T-helper 17 cell (primary cell): ENCODE measurements around the gene TNFRSF4. TPM values are rescaled to one million over a fixed set of nuclear protein-coding genes. Genes with fewer than 3 reads are reported as not detected.

Experiments
- ATAC-seq: fragments of 150-1000 bp; cut with Tn5 transposase; 2 replicates; pipeline ENCODE4 v1.10.0; 2021; ENCODE audit warnings: mild to moderate bottlenecking, moderate library complexity
- DNase-seq, 3 donors: peaks; one replicate each; pipeline versions ENCODE4 v3.0.0 to v3.0.0-alpha.2; 2020 to 2021
- H3K9me3 ChIP-seq: one replicate; pipeline ENCODE4 v1.7.0; 2013; ENCODE audit warnings: low read length, mild to moderate bottlenecking; ENCODE audit not compliant: control insufficient read depth, poor library complexity, severe bottlenecking
- H3K27ac Mint-ChIP-seq: one replicate; pipeline ENCODE4 v1.8.0; 2022; ENCODE audit warnings: mild to moderate bottlenecking, moderate library complexity, mixed read lengths
- H3K27me3 Mint-ChIP-seq: one replicate; pipeline ENCODE4 v1.8.0; 2022; ENCODE audit warnings: mixed read lengths
- H3K36me3 Mint-ChIP-seq: one replicate; pipeline ENCODE4 v1.8.0; 2022; ENCODE audit warnings: low read depth, mixed read lengths
- H3K4me1 Mint-ChIP-seq: one replicate; pipeline ENCODE4 v1.8.0; 2022; ENCODE audit warnings: mild to moderate bottlenecking, mixed read lengths
- H3K4me3 Mint-ChIP-seq: one replicate; pipeline ENCODE4 v1.8.0; 2022; ENCODE audit warnings: mild to moderate bottlenecking, moderate library complexity, mixed read lengths
- total RNA-seq, 4 donors: library from RNA in 2 of 4; stranded (reverse) in 2 of 4; gene quantifications; one replicate each; pipeline ENCODE4 v1.2.3 and lab custom pipeline; 2022 to 2026

The TNFRSF4 gene
- total RNA-seq, 2 donors from 2014 or later = 94.7 to 127 TPM

DNA sequence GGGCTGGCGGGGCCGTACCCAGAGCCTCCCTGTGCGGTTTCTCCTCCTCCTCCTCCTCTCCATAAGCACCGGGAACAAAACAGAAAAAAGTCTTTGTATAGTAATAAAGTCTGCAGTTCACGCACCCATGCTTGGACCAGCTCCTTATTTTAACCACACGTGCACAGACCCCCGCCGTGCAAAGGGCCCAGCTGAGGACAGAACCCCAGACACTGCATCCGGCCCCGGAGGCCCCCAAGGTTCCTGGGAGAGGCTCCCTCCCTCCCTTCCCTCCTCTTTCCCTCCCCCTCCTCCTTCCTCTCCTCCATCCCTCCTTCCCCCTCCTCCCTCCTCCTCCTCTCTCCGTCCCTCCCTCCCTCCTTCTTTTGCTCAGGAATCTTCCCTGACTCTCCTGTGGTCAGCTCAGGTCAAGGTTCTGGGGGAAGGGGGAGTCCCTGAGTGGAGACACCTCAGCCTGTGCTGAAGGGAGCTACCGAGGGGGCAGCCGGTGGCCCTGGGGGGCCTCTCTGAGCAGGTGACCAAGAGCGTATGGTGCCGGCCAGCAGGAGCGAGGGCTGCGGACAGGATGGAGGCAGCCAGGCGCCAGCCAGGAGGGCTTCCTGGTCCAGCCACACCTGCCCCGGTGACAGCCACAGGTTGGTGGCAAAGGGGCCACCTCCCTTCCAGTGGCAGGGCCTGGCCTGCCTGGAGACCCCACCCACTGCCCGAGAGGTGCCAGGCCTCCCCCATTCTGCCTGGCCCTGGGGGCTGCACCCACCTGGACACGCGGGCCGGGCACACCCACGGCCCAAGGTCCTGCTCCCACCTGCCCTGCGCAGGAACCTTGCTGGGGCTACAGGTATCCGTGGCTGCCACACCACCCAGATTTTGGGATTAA, 43.5 kb downstream of the TNFRSF4 start:
- H3K4me1 Mint-ChIP-seq = peaks cover 14% of the 10 kb centered on the region

DNA sequence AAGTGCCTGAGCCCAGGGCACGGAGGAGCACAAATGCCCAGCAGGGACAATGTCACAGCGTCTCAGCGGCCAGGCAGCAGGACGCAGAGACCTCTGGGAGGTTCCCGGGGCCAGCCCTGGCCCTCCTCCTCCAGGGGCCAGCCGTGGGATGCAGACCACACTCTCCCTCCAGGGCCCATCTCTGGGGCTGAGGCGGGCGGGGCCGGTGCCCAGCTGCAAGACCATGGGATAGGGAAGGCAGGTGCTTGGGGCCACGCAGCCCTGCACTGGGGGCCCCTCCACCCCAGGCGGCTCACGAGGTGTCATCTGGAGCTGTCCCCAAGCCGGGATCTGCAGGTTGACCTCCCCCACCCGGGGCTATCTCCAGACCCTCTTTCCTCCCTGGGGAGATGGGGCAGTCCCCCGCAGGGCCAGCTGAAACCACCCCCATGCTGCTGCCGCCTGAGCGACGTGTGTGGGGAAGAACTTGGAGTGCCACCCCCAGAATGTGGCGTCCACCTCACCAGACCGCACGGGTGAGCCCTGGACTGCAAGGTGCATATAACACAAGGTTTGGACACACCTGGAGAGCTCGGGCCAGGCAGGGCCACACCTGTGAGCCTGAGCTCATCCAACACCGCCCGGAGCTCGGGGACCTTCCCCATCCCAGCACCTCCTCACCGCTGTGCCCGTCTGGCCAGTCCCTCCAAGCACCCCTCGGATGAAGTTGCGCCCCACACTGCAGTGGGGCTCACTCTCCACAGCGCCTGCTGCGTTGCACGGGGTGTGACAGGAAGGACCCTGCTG, 44.3 kb downstream of the TNFRSF4 start:
- Mint-ChIP-seq H3K36me3 (no peaks in the 10 kb centered on the region), H3K4me3 (no peak overlapping the region), H3K27me3 (no peaks in the 10 kb centered on the region), H3K4me1 (peaks cover 13% of the 10 kb centered on the region), H3K27ac (no peak overlapping the region)
- H3K9me3 ChIP-seq = no peaks in the 10 kb centered on the region
- ATAC-seq (no peak), DNase-seq (no peak)

More for the DNA sequence above, 43.5 kb downstream of the TNFRSF4 start:
- ATAC-seq = no peak
- H3K27me3 Mint-ChIP-seq = no peaks in the 10 kb centered on the region
- peak in 1 of 3 donors; percentile 3 for DNase-seq
- no peaks in the 10 kb centered on the region for H3K9me3 ChIP-seq
- H3K36me3 Mint-ChIP-seq = no peaks in the 10 kb centered on the region
- H3K27ac Mint-ChIP-seq = no peak overlapping the region
- no peak overlapping the region for H3K4me3 Mint-ChIP-seq

DNA sequence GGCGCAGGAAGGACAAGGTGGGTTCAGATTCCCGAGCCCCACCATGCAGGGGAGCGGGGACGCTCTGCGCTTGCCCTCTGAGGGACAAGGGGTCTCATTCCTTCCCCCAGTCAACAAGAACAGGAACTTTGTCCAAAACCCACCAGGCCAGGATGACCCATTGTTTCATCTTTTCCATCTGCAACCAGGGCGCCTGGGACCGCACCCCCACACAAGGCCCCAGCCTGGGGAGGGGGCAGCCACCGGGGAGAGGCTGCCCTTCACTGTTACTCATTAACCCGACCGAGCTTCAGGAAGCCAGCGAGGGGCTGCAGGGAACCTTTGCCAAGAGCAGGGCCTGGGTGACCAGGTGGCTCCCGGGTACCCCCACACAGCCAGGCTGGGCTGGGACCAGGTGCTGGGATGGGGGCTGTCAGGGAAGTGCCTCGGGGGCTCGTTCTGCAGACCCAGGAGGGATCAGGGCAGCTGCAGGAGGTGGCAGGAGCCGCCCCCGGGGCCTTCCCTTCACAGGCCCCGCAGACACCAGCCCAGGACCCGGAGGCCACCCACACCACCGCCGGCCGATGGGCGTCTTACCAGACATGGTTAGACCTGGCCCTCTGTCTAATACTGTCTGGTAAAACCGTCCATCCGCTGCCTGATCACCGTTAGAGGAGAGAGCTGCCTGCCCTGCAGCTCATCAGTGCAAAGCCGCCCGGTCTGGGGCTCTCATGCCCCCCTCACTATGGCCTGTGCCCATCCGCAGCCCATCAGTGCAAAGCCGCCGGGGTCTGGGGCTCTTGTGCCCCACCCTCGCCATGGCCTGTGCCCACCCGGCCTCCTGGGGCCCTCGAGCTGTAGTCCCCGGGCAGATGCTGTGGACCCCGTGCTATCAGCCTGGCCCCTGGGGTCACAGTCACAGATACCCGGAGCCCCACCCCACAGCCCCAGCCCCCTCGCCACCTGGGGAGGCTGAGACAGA, 45.2 kb downstream of the TNFRSF4 start:
- ATAC-seq (no peak), DNase-seq (no peak)
- no peaks in the 10 kb centered on the region for H3K9me3 ChIP-seq
- Mint-ChIP-seq H3K4me3 (no peak overlapping the region), H3K27me3 (no peaks in the 10 kb centered on the region), H3K36me3 (no peaks in the 10 kb centered on the region), H3K27ac (no peak overlapping the region), H3K4me1 (peaks cover 13% of the 10 kb centered on the region)

GRCh38 chr1:1167841-1168450, 46.0 kb downstream of the TNFRSF4 start:
- H3K36me3 Mint-ChIP-seq = no peaks in the 10 kb centered on the region
- peaks cover 13% of the 10 kb centered on the region for H3K4me1 Mint-ChIP-seq
- no peak overlapping the region for H3K4me3 Mint-ChIP-seq
- no peaks in the 10 kb centered on the region for H3K9me3 ChIP-seq
- DNase-seq (no peak), ATAC-seq (no peak)
- H3K27me3 Mint-ChIP-seq = no peaks in the 10 kb centered on the region
- H3K27ac Mint-ChIP-seq = no peak overlapping the region

DNA sequence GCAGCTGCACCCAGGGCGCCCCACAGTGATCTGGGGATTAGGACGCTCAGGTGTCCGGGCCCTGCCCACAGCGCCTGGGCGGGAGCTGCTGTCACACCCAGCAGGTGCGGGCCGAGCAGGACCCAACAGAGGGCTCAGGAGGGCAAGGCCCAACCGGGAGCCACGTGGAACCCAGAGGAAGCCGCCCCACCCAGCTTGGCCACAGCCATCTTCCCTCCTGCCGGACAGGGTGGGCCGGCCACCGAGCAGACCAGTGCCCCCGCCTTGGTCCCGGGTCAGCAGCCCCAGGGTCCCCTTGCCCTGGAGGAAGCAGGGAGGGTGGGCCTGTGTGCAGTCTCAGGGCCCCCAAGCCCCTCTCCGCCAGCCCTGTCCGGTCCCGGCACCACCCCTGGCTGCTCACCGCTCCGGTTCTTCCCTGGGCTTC, 46.5 kb downstream of the TNFRSF4 start:
- no peak overlapping the region for H3K4me3 Mint-ChIP-seq
- H3K4me1 Mint-ChIP-seq = peaks cover 13% of the 10 kb centered on the region
- H3K27ac Mint-ChIP-seq = no peak overlapping the region
- no peaks in the 10 kb centered on the region for H3K36me3 Mint-ChIP-seq
- DNase-seq = no peak
- no peaks in the 10 kb centered on the region for H3K27me3 Mint-ChIP-seq
- H3K9me3 ChIP-seq = no peaks in the 10 kb centered on the region
- no peak for ATAC-seq

DNA sequence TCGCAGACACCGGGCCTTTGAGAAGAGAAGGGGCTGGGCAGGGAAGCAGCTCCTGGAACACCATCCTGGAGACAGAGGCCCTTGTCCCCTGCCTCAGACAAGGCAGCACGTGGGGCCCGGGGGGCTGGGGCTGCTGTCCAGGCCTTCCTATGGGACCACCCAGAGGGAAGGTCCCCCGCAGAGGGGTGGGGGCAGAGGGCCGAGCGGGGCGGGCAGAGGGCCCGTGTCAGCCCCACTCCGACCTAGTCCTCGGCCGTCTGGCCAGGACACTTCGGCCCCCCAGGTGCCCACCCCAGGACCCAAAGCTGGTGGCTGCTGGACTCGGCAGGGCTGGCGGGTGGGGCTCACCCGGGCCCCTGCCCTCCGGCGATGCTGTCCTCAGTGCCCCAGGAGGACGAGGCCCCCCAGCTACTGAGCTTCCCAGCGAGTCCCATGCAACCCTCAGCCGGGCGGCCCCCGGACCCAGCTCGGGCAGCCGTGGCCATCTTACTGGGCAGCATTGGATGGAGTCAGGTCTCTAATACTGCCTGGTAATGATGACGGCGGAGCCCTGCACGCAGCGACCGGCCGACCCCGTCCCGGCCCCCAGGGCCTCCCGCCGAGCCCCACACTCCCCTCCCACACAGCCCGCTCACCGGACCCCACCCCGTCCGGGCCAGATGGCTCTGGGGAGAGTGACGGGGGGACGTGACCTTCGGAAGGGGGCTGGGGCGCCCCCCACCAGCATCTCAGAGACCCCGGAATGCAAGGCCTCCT, 47.1 kb downstream of the TNFRSF4 start:
- H3K9me3 ChIP-seq = no peaks in the 10 kb centered on the region
- Mint-ChIP-seq H3K27ac (no peak overlapping the region), H3K4me1 (peaks cover 7% of the 10 kb centered on the region), H3K4me3 (no peak overlapping the region), H3K27me3 (no peaks in the 10 kb centered on the region), H3K36me3 (no peaks in the 10 kb centered on the region)
- DNase-seq (no peak), ATAC-seq (no peak)

DNA sequence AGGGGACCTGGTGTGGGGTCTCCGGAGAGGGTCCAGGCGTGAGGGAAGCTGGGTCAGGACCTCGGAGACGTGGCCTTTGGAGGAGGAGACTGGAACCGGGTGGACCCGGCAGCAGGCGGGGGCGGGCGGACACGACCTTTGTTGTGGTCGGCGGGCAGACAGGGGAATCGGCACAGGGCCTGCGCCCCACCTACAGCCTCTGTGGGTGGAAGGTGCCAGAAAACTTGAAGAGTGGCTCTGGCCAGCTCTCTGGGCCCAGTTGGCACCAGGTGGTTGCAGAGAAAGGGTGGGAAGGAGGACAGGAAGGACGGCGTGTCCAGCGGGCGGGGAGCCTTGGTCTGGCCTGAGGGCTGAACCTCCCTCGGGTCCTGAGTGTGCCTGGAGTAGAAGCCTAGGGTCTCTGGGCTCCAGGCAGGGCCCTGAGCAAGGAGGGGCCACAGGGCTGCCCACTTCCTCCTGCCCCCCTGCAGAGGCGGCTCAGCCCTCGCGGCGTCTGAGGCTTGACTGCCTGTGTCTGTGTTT, 48.0 kb downstream of the TNFRSF4 start:
- H3K27me3 Mint-ChIP-seq = no peaks in the 10 kb centered on the region
- H3K36me3 Mint-ChIP-seq = no peaks in the 10 kb centered on the region
- H3K4me3 Mint-ChIP-seq = peak overlapping the region; percentile 19
- H3K27ac Mint-ChIP-seq = no peak overlapping the region
- no peaks in the 10 kb centered on the region for H3K9me3 ChIP-seq
- no peak for DNase-seq
- no peak for ATAC-seq
- peaks cover 6% of the 10 kb centered on the region for H3K4me1 Mint-ChIP-seq

GRCh38 chr1:1165485-1165884, 48.5 kb downstream of the TNFRSF4 start:
- no peaks in the 10 kb centered on the region for H3K27me3 Mint-ChIP-seq
- H3K4me1 Mint-ChIP-seq = peaks cover 6% of the 10 kb centered on the region
- no peaks in the 10 kb centered on the region for H3K36me3 Mint-ChIP-seq
- no peak overlapping the region for H3K4me3 Mint-ChIP-seq
- no peak overlapping the region for H3K27ac Mint-ChIP-seq
- no peak for DNase-seq
- ATAC-seq = no peak
- no peaks in the 10 kb centered on the region for H3K9me3 ChIP-seq

- ATAC-seq (no peak), DNase-seq (no peak)
- H3K4me3 Mint-ChIP-seq = no peak overlapping the region
- no peaks in the 10 kb centered on the region for H3K9me3 ChIP-seq
- H3K4me1 Mint-ChIP-seq = peaks cover 3% of the 10 kb centered on the region
- no peaks in the 10 kb centered on the region for H3K36me3 Mint-ChIP-seq
- H3K27me3 Mint-ChIP-seq = no peaks in the 10 kb centered on the region
- no peak overlapping the region for H3K27ac Mint-ChIP-seq
These were observed 49.1 kb downstream of the TNFRSF4 start for GRCh38 chr1:1164701-1165451.

DNA sequence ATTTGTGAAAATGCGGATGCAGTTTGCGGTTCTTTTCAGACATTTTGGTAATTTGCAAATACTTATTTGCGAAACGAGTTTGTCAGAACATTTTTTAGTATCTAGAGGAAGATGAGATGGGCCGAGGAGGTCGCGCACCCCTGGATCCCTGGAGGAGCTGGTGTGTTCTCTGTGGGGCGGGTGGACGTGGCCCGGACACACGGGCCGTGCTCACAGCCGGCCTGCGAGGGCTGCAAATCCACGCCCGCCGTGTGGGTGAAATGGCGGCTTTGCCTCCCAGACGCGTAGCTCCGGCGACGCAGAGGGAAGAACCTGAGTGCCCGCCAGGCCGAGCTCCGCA, 49.6 kb downstream of the TNFRSF4 start:
- H3K9me3 ChIP-seq = no peaks in the 10 kb centered on the region
- Mint-ChIP-seq H3K36me3 (no peaks in the 10 kb centered on the region), H3K27me3 (no peaks in the 10 kb centered on the region), H3K4me1 (peaks cover 2% of the 10 kb centered on the region), H3K27ac (no peak overlapping the region), H3K4me3 (no peak overlapping the region)
- ATAC-seq = no peak
- no peak for DNase-seq

DNA sequence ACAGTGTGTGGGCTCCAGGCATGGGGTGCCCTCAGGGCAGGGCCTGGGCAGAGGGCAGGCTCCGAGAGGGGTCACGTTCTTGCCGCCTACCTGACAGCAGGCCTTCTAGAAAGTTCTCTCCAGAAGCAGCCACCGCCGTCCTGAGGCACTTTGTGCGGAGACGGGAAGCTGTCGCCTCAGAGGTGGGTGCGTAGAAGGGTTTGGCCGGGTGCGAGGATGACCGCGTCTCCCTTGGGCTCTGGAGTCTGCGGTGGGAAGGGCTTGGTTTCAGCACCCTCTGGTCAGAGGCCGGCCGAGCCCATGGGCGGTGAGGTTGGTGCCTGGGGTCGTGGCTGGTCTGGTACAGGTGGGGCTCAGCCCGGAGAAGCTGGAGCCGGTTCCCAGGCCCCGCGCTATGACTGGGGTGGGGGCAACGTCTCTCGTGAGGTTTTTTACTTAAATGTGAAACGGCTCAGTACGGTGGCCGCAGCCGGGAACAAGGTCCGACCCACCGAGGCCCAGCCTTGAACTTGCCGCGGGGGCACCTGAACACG, 50.3 kb downstream of the TNFRSF4 start:
- no peaks in the 10 kb centered on the region for H3K9me3 ChIP-seq
- DNase-seq = no peak
- ATAC-seq = no peak
- no peaks in the 10 kb centered on the region for H3K27me3 Mint-ChIP-seq
- H3K4me3 Mint-ChIP-seq = no peak overlapping the region
- H3K27ac Mint-ChIP-seq = no peak overlapping the region
- H3K36me3 Mint-ChIP-seq = no peaks in the 10 kb centered on the region
- H3K4me1 Mint-ChIP-seq = peaks cover 2% of the 10 kb centered on the region
